ENCODE measurements around the gene RAX. TPM values are rescaled to one million over a fixed set of nuclear protein-coding genes. Genes with fewer than 3 reads are reported as not detected.

The RAX gene
- polyA plus RNA-seq, 1 donor (not counting 4 experiments of a cell fraction or from before 2014, with no cell fraction given), result not detected

- no peak overlapping the region for H3K4me2 ChIP-seq (ENCODE audit: control insufficient read depth, extremely low read depth, insufficient read depth, low read depth, low read length)
- no peak overlapping the region for H2AFZ ChIP-seq (ENCODE audit: control insufficient read depth, low read length)
- H3K9me1 ChIP-seq (ENCODE audit: control insufficient read depth, extremely low read depth, insufficient read depth, low read length), result peaks cover 2% of the 10 kb centered on the region
- H3K27ac ChIP-seq (ENCODE audit: control insufficient read depth, insufficient read depth, low read length), result no peak overlapping the region
- no peaks in the 10 kb centered on the region for H3K79me2 ChIP-seq (ENCODE audit: control insufficient read depth, insufficient read depth, low read length)
- no peak overlapping the region for H3K4me3 ChIP-seq (ENCODE audit: control insufficient read depth in 2 of 3, extremely low read depth in 1 of 3, insufficient read depth in 2 of 3, low read depth in 1 of 3, low read length in 3 of 3)
- FAIRE-seq (no peak), DNase-seq (ENCODE audit: low read depth, low spot score) (no peak)
- peak; percentile 51 for TF ChIP-seq EZH2 (IDR thresholded peaks at IDR 0.05; ENCODE audit: low read length)
- no peak for TF ChIP-seq CTCF (optimal IDR thresholded peaks at IDR 0.05 in 1 of 3, IDR thresholded peaks at IDR 0.05 in 1 of 3, conservative IDR thresholded peaks at IDR 0.05 in 1 of 3; ENCODE audit: extremely low read depth in 1 of 3, insufficient read depth in 2 of 3, low read length in 3 of 3)
- H3K9ac ChIP-seq (ENCODE audit: control insufficient read depth, extremely low read depth, insufficient read depth, low read length), result no peak overlapping the region
- H3K4me1 ChIP-seq (ENCODE audit: control insufficient read depth, extremely low read depth, insufficient read depth, low read length), result peaks cover 6% of the 10 kb centered on the region
- H3K9me3 ChIP-seq (ENCODE audit: control insufficient read depth, low read depth, low read length), result no peaks in the 10 kb centered on the region
- H3K36me3 ChIP-seq (ENCODE audit: control insufficient read depth in 2 of 2, extremely low read depth in 1 of 2, insufficient read depth in 2 of 2, low read length in 2 of 2), result no peaks in the 10 kb centered on the region
- H3K27me3 ChIP-seq (ENCODE audit: control insufficient read depth, extremely low read depth, insufficient read depth, low read length), result peaks cover 99% of the 10 kb centered on the region
- dilution Hi-C loops (cut with MboI; ENCODE audit: extremely low pct_ligation_motif_present, low sequenced_read_pairs), result no loop called here
- H4K20me1 ChIP-seq (ENCODE audit: control insufficient read depth, extremely low read depth, insufficient read depth, low read length), result peaks cover 5% of the 10 kb centered on the region
These were observed 2.5 kb downstream of the RAX start for GRCh38 chr18:59270689-59271257.

GRCh38 chr18:59269563-59270119 is 3.6 kb downstream of the RAX start:
- H3K27ac ChIP-seq (ENCODE audit: control insufficient read depth, insufficient read depth, low read length), result no peak overlapping the region
- peaks cover 99% of the 10 kb centered on the region for H3K27me3 ChIP-seq (ENCODE audit: control insufficient read depth, extremely low read depth, insufficient read depth, low read length)
- peak overlapping the region; percentile 30 for H3K4me2 ChIP-seq (ENCODE audit: control insufficient read depth, extremely low read depth, insufficient read depth, low read depth, low read length)
- no peak for TF ChIP-seq CTCF (optimal IDR thresholded peaks at IDR 0.05 in 1 of 3, IDR thresholded peaks at IDR 0.05 in 1 of 3, conservative IDR thresholded peaks at IDR 0.05 in 1 of 3; ENCODE audit: extremely low read depth in 1 of 3, insufficient read depth in 2 of 3, low read length in 3 of 3)
- TF ChIP-seq EZH2 (IDR thresholded peaks at IDR 0.05; ENCODE audit: low read length), result peak; percentile 86
- no peak overlapping the region for H3K4me3 ChIP-seq (ENCODE audit: control insufficient read depth in 2 of 3, extremely low read depth in 1 of 3, insufficient read depth in 2 of 3, low read depth in 1 of 3, low read length in 3 of 3)
- DNase-seq (ENCODE audit: low read depth, low spot score) (no peak), FAIRE-seq (no peak)
- H3K79me2 ChIP-seq (ENCODE audit: control insufficient read depth, insufficient read depth, low read length), result no peaks in the 10 kb centered on the region
- peaks cover 2% of the 10 kb centered on the region for H3K9me1 ChIP-seq (ENCODE audit: control insufficient read depth, extremely low read depth, insufficient read depth, low read length)
- H3K9ac ChIP-seq (ENCODE audit: control insufficient read depth, extremely low read depth, insufficient read depth, low read length), result no peak overlapping the region
- peaks cover 5% of the 10 kb centered on the region for H4K20me1 ChIP-seq (ENCODE audit: control insufficient read depth, extremely low read depth, insufficient read depth, low read length)
- no peaks in the 10 kb centered on the region for H3K9me3 ChIP-seq (ENCODE audit: control insufficient read depth, low read depth, low read length)
- H2AFZ ChIP-seq (ENCODE audit: control insufficient read depth, low read length), result no peak overlapping the region
- peaks cover 6% of the 10 kb centered on the region for H3K4me1 ChIP-seq (ENCODE audit: control insufficient read depth, extremely low read depth, insufficient read depth, low read length)
- dilution Hi-C loops (cut with MboI; ENCODE audit: extremely low pct_ligation_motif_present, low sequenced_read_pairs), result no loop called here
- no peaks in the 10 kb centered on the region for H3K36me3 ChIP-seq (ENCODE audit: control insufficient read depth in 2 of 2, extremely low read depth in 1 of 2, insufficient read depth in 2 of 2, low read length in 2 of 2)

Measured in keratinocyte (primary cell).